ENCODE measurements around the gene SLC1A1.

- no peak for TF ChIP-seq POLR2A (IDR thresholded peaks at IDR 0.05)
- TF ChIP-seq CTCF (IDR thresholded peaks at IDR 0.05) = no peak
These were observed 1.3 kb downstream of the SLC1A1 start for GRCh38 chr9:4491626-4491975.
